ENCODE measurements around the gene C12orf60. TPM values are rescaled to one million over a fixed set of nuclear protein-coding genes. Genes with fewer than 3 reads are reported as not detected.
"Not testable (repeated sequence)": the region's sequence is repeated elsewhere in the genome, so short reads cannot be mapped to it uniquely, and the experiment has no call there.

Gene C12orf60, protein sequence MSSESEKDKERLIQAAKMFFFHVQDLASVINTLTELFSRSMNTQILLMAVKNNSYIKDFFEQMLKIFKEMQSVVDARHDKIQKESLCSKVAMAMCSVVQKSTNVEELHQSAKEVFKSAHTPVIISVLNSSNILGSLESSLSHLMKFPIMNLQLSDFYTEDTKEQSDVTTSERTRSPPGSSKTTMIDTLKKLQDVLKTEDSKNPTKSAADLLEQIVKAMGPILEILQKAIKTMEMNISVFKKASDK
- polyA plus RNA-seq (ENCODE audit: insufficient read depth in 1 of 5, insufficient read length in 5 of 5, low replicate concordance in 1 of 5) = 1 to 10 TPM; 2.4 to 4.1 (median 3.2) TPM
- long read RNA-seq, donor 1, partial matches to known transcripts = 214 of 235 reads
- long read RNA-seq, donor 1, other reads (novel, unspliced or antisense) = 18 of 235 reads
- long read RNA-seq, donor 2, partial matches to known transcripts = 0 of 2 reads
- long read RNA-seq, donor 2, other reads (novel, unspliced or antisense) = 0 of 2 reads
- long read RNA-seq, donor 3, partial matches to known transcripts = 0 of 2 reads
- long read RNA-seq, donor 3, other reads (novel, unspliced or antisense) = 0 of 2 reads
- long read RNA-seq, donor 4 = 0 reads
- long read RNA-seq, donor 5, partial matches to known transcripts = 0 of 4 reads
- long read RNA-seq, donor 5, other reads (novel, unspliced or antisense) = 0 of 4 reads
- long read RNA-seq, donor 6, partial matches to known transcripts = 0 of 127 reads
- long read RNA-seq, donor 6, other reads (novel, unspliced or antisense) = 124 of 127 reads
- long read RNA-seq, donor 7, partial matches to known transcripts = 0 of 2 reads
- long read RNA-seq, donor 7, other reads (novel, unspliced or antisense) = 0 of 2 reads
- long read RNA-seq, donor 8, partial matches to known transcripts = 110 of 117 reads
- long read RNA-seq, donor 8, other reads (novel, unspliced or antisense) = 6 of 117 reads

DNA sequence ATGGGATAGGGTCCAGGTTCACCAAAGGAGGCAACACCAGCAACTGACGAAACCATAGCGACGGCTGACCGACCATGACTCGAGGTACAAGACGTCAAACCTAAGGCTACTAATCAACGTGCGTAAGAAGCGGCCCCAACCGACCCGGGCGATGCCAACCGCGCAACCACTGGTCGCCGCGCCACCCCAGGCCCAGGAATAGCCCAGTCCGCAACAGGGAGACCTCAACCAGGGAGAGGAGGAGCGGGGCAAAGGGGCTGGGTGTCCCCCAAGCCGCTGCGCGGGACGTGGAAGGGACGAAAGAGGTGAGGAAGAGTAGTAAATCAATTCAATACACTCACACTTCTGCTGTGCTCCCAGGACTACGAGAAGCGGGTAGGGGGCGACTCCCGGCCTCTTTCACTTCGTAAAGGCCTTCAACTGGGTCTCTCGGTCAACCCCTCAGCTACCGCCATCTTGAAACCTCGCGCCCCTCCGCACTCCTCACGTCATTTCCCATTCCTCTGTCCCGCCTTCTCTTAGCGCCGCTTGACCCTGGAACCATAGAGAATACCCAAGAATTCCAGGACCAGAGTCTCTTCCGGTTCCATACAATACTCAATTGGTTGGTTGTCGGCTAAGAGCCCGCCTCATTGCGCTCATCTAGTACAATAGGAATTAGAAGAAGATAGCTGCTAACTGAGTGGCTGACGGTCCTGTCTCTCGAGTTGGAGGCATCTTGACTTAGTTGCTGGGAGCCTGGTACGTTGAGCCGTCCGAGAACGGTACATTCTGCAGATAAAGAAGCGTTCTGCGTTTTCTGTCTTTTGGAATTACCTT, at the start of gene C12orf60, which contains the start of gene WBP11:
Gene C12orf60, plus strand, starts transcription at position 660 of the 819 bp plus-strand sequence. CDS start 19,266 bp downstream, outside the sequence.
Gene WBP11, minus strand, starts transcription at position 468 of the 819 bp plus-strand sequence. CDS start 2,095 bp downstream, outside the sequence.
- peak; percentile 95 to 97 for DNase-seq

DNA sequence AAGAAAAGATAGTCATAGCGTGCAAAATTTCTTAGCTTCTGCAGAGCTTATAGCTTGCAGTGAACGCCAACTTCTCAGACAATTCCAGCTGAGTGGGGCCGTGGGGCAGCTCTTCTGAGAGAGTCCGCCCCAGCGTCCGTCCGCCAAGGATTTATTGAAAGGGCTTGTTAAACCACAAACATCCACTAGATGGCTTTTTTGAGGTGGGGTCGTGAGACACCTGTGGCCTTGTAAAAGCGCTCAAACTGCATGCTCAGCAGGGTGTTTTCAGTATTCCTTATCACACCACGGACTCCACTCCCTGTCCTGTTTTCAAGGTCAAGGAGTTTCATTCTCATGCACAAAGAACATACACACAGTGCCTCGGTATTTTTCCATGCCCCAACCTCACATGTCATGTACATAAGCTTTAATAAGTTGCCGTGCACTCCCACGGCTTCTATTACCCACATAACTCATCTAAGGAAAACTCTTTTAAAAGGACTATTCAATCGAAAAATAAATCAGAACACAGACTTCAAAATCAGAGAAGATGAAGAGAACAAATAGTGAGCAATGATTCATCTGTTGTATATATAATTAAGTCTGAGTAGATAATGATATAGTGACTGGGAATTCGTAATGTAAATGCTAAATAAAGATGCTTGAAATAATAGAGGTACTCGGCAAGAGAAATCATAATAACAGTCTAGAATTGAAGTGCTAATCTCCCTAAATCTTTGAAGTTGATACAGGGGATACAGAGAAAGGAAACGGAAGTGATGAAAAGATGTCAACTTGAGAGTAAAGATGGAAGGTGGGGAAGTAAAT, 46.9 kb upstream of the C12orf60 start:
- no peak for DNase-seq

DNA sequence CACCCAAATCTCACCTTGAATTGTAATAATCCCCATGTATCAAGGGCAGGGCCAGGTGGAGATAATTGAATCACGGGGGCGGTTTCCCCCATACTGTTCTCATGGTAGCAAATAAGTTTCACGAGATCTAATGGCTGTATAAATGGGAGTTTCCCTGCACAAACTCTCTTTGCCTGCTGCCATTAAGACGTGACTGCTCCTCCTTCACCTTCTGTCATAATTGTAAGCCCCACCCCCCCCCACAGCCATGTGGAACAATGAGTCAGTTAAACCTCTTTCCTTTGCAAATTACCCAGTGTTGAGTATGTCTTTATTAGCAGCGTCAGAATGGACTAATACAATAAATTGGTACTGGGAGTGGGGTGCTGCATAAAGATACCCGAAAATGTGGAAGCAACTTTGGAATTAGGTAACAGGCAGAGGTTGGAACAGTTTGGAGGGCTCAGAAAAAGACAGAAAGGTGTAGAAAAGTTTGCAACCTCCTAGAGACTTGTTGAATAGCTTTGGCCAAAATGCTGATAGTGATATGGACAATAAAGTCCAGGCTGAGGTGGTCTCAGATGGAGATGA, 43.7 kb upstream of the C12orf60 start:
- DNase-seq = not testable (repeated sequence)

DNA sequence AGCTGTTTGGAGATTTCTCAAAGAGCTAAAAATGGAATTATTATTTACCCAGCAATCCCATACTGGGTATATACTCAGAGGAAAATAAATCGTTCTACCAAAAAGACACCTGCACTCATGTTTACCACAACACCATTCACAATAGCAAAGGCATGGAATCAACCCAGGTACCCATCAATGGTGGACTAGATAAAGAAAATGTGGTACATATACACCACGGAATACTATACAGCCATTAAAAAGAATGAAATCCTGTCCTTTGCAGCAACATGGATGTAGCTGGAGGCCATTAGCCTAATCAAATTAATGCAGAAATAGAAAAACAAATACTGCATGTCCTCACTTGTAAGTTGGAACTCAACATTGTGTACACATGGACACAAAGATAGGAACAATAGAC, 38.1 kb upstream of the C12orf60 start:
- DNase-seq = no peak

DNA sequence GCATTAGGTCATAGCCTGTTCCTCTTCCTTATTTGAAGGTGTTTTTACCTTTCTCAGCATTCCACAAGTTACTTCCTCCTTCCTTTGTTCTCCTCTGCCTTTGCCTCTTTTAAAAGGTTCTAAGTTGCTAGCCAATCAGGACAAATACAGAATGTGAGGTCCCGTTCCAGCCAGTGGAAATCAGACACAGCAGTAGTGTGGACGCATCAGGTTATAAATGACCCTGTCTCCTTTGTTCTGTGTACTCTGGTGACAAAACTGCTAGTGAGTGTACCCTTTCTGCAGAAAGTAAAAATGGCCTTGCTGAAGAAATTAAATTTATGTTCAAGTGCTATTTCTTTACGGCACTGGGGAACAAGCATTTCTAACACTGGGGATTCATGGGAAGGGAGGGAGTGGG, 37.5 kb upstream of the C12orf60 start:
- DNase-seq = not testable (repeated sequence)

DNA sequence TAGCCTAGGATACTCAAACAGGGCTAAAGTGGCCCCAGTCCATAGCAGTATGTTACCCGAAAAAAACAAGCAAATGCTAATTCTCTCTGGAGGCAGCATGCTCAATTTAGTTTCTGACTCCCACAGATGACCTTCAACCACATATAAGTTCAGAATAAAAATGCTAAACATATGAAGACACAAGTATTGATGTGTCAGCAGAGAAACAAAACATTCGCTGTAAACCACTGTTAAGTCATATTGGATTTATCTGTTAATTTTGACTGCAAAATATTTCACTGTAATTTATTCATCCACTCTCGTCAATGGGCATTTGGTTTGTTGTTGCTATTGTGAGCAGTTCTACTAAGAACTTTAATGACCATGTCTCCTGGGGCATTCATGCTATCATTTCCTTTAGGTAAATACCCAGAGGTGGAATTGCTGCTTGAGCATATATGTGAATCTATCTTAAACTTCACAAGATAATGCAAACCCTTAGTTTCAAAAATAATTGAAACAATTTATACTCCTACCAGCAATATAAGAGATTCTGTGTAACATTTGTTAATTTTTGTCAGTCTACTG, 36.7 kb upstream of the C12orf60 start:
- DNase-seq = no peak

DNA sequence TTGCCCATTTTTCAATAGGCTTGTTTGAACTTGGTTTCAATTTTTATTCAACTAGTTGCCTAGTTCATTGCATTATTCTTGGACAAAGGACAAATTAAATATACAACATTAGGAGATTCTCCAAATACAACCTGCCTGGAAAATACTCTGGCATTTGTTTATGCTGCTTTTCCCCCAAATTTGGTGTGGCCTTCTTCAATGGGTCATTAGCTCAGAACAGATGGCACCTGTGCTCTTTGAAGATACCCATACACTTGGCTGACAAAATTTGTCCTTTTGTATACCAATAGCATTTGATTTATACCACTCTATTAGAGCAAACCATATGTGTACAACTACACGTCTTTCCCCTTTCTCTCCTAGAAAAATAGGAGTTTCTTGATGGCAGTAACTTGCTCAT, 35.9 kb upstream of the C12orf60 start:
- DNase-seq = no peak

DNA sequence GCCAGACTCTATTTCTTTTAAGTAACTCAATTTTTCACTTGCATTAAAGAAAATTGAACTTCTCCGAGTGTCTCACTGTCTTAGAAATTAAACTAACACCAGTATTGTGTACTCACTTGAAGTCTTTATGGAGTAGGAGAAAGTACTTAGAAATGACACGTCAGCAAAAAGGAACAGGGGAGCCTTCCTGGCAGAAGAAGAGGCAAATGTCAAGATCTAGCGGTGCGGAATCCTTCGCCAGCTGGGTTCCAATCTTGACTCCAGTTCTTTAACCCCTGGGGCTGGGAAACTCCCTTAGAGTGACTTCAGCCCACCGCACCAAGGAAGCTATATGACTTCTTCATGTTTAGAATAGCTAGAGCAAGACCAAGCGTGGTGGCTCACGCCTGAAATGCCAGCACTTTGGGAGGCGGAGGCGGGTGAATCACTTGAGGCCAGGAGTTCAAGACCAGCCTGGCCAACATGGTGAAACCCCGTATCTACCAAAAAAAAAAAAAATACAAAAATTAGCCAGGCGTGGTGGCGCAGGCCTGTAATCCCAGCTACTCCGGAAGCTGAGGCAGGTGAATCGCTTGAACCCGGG, 34.6 kb upstream of the C12orf60 start:
- no peak for DNase-seq

DNA sequence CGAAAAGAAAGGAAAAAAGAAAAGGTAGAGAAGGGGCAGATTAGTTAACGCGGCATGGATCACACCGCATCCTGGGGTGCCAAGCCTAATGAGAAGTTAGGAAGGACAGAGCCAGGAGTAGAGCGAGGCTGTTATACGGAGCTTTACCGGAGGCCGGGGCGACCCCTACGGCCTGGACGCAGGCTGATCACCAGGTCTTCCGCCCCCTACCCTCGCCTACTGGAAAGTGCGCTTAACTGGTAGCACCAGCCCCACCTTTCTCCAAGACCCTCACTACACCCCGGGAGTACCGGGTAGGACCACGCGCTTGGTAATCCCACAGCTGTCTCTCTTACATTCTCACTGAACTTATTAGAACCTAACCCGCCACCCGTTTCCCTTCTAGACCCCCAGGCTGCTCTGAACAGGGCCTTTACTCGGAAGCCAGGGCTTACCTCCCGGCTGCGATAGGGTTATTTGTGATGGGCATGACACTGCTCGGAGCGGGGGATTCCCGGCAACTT, 34.0 kb upstream of the C12orf60 start:
- DNase-seq = peak; percentile 47 to 48

DNA sequence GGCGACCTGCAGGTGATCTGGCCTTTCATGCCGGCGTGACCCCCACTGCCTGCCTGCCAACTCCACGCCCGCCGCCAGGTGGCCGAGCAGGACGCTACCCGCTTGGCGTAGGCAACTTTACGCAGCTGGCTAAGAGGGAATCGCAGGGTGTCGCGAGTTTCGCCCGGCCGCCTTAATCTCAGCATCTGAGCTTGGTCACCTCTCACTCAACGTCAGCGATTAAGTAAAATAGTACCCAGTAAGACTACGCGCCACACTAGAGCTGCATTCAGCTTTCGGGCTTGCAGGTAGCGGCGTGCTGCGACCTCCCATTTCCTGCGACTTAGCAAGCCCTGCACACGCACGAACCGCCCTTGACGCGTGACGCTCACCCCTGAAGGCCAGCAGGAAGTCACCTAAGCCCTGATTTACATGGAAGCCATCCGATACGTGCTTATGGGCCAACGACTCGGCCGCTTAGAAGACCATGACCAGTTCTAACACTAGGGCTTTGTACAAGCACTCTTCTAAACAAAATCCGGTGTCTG, 33.4 kb upstream of the C12orf60 start:
- DNase-seq = peak; percentile 82

DNA sequence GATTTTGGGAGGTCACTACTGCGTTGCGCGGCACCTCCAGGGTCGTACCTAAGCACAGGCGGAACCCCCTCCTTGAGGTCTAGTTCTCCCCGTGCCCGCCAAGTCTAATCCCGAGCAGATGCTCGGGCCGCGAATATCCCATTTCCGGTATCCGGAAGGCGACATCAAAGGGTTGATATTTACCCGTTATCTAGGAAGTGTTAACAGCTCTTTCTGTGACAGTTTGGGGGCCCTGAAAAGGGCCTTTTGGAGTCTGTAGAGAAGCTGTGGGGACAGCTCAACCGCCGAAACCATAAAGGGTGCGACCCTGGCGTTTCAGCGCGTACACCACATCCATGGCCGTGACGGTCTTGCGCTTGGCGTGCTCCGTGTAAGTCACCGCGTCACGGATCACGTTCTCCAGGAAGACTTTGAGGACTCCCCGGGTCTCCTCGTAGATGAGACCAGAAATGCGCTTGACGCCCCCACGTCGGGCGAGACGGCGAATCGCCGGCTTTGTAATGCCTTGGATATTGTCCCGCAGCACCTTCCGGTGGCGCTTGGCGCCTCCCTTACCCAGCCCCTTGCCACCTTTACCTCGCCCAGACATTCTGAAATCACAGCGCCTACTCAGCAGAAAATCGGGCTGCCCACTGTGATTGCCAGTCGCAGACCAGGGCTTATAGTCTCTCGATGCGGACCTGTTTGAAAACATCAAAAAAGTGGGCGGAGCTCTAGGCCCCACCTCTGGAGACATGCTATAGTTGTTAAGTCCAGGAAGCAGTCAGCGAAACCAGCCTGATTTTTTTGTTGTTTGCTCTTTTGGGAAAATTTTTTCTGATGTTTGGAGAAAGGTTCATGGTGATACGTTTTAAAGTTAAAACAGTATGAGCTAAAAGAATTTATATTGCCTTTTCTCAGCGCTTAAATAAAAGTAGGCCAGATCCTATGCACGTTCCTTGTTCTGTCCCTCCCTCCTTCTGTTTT, 32.7 kb upstream of the C12orf60 start:
- peak; percentile 94 to 95 for DNase-seq

DNA sequence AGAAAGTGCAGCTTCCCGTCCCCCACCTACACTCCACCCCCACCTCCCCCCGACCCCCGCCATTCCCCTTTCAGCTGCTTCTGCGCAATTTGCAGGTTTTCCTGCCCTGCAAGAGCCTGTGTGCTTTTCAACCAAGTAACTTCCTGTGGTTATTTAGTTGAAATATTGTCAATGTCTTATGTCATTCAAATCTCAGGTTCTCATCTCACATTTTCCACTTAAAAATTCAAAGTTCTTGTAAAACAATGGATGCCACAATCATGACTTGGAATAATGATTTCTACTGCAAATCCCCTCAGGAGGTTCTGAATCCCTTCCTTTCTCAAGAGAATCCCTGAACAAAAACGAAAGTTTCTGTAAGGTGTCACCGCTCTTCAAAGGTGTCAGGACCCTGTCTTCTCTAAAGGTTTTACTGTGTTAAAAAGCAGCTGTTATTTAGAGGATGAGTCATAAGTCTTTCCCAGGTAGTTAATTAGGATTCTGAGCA, 31.8 kb upstream of the C12orf60 start:
- DNase-seq = no peak

DNA sequence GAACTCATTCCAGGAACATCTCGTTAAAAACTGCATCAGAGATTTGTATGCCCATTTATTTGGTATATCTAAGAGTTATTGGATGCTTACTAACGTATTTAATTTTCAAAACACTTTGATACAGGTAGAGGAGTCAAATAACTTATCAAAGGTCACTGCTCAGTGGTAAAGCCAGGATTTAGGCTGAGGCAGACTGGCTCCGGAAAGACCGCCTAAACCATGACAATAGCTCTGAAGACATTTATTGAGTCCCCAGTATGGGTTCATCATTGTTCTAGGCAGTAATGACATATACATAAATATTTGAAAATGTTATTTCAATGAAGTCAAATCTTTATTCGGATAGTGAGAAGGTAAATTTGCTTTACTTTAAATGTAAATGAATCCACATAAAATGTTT, 30.5 kb upstream of the C12orf60 start:
- no peak for DNase-seq

DNA sequence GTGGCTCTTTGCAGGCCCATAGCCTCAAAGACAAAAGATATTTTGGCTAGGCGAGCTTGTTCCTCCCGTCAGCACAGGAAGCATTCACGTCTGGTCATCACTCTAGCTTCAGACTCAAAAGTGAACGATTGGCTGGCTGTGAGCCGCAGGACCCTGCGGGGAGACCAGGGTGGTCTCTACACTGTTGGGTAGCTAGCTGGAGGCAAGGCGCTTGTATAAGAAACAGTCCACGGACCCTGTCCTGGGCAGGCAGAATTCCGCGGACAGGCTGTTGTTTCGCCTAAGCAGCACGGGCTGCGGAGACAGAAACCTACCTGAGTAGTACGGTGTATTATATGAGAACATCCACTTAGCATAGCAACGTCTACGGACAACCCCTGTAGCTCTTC, 29.8 kb upstream of the C12orf60 start:
- no peak for DNase-seq

DNA sequence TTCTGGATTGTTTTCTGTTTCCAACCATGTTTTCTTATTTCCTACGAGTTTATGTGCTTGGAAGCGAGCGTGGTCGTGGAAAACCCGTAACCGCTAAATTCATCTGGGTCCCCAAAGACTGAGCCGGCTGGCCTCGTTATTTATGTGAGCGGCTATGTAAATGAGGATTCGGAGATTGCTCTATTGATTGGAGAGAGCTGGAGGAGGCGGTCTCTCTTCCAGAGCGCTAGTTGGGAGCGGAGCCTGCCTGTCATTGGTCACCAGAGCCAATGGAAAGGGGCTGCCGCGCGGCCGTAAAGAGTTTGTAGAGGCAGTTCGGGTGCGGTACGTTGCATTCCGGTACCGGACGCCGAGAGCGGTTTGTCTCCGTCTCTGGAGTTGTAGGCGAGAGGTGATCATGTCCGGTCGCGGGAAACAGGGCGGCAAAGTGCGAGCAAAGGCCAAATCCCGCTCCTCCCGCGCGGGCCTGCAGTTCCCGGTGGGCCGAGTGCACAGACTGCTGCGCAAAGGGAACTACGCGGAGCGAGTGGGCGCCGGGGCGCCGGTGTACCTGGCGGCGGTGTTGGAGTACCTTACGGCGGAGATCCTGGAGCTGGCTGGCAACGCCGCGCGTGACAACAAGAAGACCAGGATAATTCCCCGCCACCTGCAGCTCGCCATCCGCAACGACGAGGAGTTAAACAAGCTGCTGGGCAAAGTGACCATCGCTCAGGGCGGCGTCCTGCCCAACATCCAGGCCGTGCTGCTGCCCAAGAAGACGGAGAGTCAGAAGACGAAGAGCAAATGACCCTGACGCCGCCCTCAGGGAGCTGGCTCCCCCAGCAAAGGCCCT, 29.2 kb upstream of the C12orf60 start:
- DNase-seq = peak; percentile 91 to 94

DNA sequence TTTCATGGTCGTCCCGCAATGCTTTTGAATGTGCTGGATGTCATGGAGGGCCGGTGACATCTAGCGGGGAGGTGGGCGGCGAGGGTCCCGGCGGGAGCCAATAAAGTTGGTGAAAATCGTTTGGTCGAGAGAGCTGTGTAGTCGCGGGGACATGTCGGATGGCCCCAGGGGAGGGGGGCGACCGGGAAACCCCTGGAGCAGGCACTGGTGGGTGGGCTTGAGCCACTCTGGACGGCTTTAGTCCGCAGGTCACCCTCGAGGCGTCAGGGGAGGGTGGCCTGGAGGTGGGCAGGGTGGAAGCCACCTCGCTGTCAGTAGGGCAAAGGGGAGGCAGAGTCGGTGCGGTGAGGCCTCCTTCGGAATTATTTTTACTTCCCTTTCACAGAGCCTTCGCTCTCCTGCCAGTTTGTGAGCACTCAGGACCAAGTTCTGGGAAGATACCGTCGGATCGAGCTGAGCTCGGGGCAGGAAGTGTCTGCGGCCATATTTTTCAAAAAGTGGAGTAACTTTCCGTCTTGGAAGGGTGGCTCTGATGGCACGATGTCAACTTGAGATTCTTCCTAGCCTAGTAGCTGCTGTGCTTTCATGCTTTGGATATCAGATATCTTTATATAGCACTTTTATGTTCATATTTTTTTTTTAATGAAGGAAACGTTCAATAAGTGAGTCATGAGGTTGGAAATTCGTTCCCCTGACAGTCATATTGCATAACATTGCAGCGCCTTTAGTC, 28.4 kb upstream of the C12orf60 start:
- peak; percentile 54 to 59 for DNase-seq

Measured in right lung (tissue), 10 donors.